ENCODE results near the gene OPN3. TPM values are rescaled to one million over a fixed set of nuclear protein-coding genes. Genes with fewer than 3 reads are reported as not detected.

OPN3 gene
- 19.1 and 49.8 TPM in 2 replicates for total RNA-seq

GRCh38 chr1:241640149-241640866 lies at the start of gene OPN3, which contains the start of gene CHML:
OPN3 (minus strand) TSS chr1:241640369; CDS start chr1:241640254, 115 bp downstream.
CHML (minus strand) TSS chr1:241640369; CDS start chr1:241635766, 4,603 bp downstream.

GRCh38 chr1:241652012-241652411 lies 11.8 kb upstream of the OPN3 start, which contains the start of gene WDR64:
WDR64 (plus strand) TSS chr1:241652281; CDS start chr1:241652485, 204 bp downstream.

Other genes with a start within 250 kb of the OPN3 start
- gene FH, start 120.6 kb downstream of the OPN3 start, total RNA-seq, result 56.7 and 58.4 TPM in 2 replicates
- 0.07 TPM in 1 of 2 replicates, not detected in the other for gene KMO, start 108.0 kb downstream of the OPN3 start, total RNA-seq
- 10.3 and 14.5 TPM in 2 replicates for gene CHML, start within 50 bp of the OPN3 start, total RNA-seq
- gene WDR64, start 11.9 kb upstream of the OPN3 start, total RNA-seq, result not detected in 2 replicates
- gene EXO1, start 207.8 kb upstream of the OPN3 start, total RNA-seq, result 0.36 and 0.68 TPM in 2 replicates